ENCODE measurements around the gene SLC9A5. TPM values are rescaled to one million over a fixed set of nuclear protein-coding genes. Genes with fewer than 3 reads are reported as not detected.
A peak's percentile ranks its signal among the peaks of the same experiment; 100 is the strongest.

The SLC9A5 gene
- total and polyA plus RNA-seq, 9 of the 15 experiments (the other 6 are each of a cell fraction or from before 2014, with no cell fraction given) = 0.06 to 3.1 (median 1.2) TPM

- TF ChIP-seq RERE (CRISPR knock-in tag; IDR thresholded peaks at IDR 0.05; ENCODE audit: borderline replicate concordance) = no peak
- TF ChIP-seq ZNF354B (CRISPR knock-in tag; IDR thresholded peaks at IDR 0.05) = no peak
- no peak; the same call in 1 of the 2 replicates for TF ChIP-seq ZNF707 (CRISPR knock-in tag; conservative IDR thresholded peaks at IDR 0.05)
- TF ChIP-seq ZNF174 (CRISPR knock-in tag; IDR thresholded peaks at IDR 0.05) = no peak
- TF ChIP-seq ZNF324 (CRISPR knock-in tag; IDR thresholded peaks at IDR 0.05) = no peak
- TF ChIP-seq PRMT5 (CRISPR knock-in tag; IDR thresholded peaks at IDR 0.05) = no peak
- TF ChIP-seq KLF1 (tag; IDR thresholded peaks at IDR 0.05) = 0 out of 2 replicates have a peak, but pooled peaks have one; percentile 60
- peak; percentile 33 for TF ChIP-seq EGR1 (conservative IDR thresholded peaks at IDR 0.05)
- TF ChIP-seq ZNF586 (CRISPR knock-in tag; conservative IDR thresholded peaks at IDR 0.05) = no peak
- TF ChIP-seq L3MBTL2 (IDR thresholded peaks at IDR 0.05) = peak; percentile 98
- TF ChIP-seq STAT5B (CRISPR knock-in tag; IDR thresholded peaks at IDR 0.05) = no peak
- no peak for TF ChIP-seq ZNF77 (CRISPR knock-in tag; IDR thresholded peaks at IDR 0.05)
- no peak for TF ChIP-seq TBL1XR1 (IDR thresholded peaks at IDR 0.05; ENCODE audit: low read length in 2 of 2)
- TF ChIP-seq LARP7 (IDR thresholded peaks at IDR 0.05) = no peak
- TF ChIP-seq SAFB2 (IDR thresholded peaks at IDR 0.05; ENCODE audit: borderline replicate concordance, low read depth, low read length, severe bottlenecking) = no peak
- TF ChIP-seq RNF2 (IDR thresholded peaks at IDR 0.05) = no peak
- no peak for TF ChIP-seq PRPF4 (IDR thresholded peaks at IDR 0.05; ENCODE audit: insufficient read depth, low read depth, low read length, poor library complexity, severe bottlenecking)
- no peak for TF ChIP-seq PTRF (tag; IDR thresholded peaks at IDR 0.05)
- no peak for TF ChIP-seq SMARCE1 (IDR thresholded peaks at IDR 0.05)
- TF ChIP-seq NR3C1 (CRISPR knock-in tag; IDR thresholded peaks at IDR 0.05) = no peak
- no peak for TF ChIP-seq ILK (tag; IDR thresholded peaks at IDR 0.05; ENCODE audit: borderline replicate concordance, low read depth)
- no peak for TF ChIP-seq RAD51 (IDR thresholded peaks at IDR 0.05; ENCODE audit: borderline replicate concordance, low read depth)
- TF ChIP-seq FOXK2 (conservative IDR thresholded peaks at IDR 0.05 in 1 of 2, IDR thresholded peaks at IDR 0.05 in 1 of 2; ENCODE audit: low read depth in 2 of 2) = 0 out of 4 replicates have a peak, but pooled peaks of 1 of the 2 experiments have one; percentile 29
- peak in 1 of 2 experiments; percentile 93; a peak in 2 of 4 replicates for TF ChIP-seq MAZ (CRISPR knock-in tag; conservative IDR thresholded peaks at IDR 0.05 in 1 of 2, IDR thresholded peaks at IDR 0.05 in 1 of 2)
- TF ChIP-seq TGIF2 (CRISPR knock-in tag; IDR thresholded peaks at IDR 0.05) = 0 out of 2 replicates have a peak, but pooled peaks have one; percentile 69
Observed at GRCh38 chr16:67279296-67280089, 30.7 kb downstream of the SLC9A5 start, which contains the start of gene PLEKHG4 (continued).

Data from K562 (cell line).